Measurements from ENCODE around the gene SCN5A.

DNA sequence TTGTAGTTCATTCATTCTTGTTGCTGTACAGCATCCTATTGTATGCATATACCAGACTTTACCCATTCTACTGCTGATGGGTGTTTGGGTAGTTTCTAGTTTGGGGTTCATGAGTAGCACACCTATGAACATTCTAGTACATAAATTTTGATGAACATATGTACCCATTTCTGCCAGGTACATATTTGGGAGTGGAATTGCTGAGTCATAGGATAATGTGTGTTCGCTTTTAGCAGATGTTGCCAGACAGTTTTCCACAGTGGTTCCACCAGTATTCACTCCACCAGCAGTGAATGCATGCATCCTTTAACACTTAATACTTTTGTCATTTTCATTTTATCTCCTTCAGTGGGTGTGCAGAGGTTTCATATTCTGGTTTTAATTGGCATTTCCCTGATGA, 3.4 kb upstream of the SCN5A start:
- TF ChIP-seq, protein P1, sequence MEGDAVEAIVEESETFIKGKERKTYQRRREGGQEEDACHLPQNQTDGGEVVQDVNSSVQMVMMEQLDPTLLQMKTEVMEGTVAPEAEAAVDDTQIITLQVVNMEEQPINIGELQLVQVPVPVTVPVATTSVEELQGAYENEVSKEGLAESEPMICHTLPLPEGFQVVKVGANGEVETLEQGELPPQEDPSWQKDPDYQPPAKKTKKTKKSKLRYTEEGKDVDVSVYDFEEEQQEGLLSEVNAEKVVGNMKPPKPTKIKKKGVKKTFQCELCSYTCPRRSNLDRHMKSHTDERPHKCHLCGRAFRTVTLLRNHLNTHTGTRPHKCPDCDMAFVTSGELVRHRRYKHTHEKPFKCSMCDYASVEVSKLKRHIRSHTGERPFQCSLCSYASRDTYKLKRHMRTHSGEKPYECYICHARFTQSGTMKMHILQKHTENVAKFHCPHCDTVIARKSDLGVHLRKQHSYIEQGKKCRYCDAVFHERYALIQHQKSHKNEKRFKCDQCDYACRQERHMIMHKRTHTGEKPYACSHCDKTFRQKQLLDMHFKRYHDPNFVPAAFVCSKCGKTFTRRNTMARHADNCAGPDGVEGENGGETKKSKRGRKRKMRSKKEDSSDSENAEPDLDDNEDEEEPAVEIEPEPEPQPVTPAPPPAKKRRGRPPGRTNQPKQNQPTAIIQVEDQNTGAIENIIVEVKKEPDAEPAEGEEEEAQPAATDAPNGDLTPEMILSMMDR (IDR thresholded peaks at IDR 0.05), result no peak
- TF ChIP-seq RELA (CRISPR knock-in tag; IDR thresholded peaks at IDR 0.05; ENCODE audit: borderline replicate concordance) (no peak), MXD4 (CRISPR knock-in tag; IDR thresholded peaks at IDR 0.05; ENCODE audit: borderline replicate concordance) (no peak), ETV6 (CRISPR knock-in tag; IDR thresholded peaks at IDR 0.05) (no peak), ATF3 (CRISPR knock-in tag; conservative IDR thresholded peaks at IDR 0.05) (no peak)
- TF ChIP-seq, protein P2, sequence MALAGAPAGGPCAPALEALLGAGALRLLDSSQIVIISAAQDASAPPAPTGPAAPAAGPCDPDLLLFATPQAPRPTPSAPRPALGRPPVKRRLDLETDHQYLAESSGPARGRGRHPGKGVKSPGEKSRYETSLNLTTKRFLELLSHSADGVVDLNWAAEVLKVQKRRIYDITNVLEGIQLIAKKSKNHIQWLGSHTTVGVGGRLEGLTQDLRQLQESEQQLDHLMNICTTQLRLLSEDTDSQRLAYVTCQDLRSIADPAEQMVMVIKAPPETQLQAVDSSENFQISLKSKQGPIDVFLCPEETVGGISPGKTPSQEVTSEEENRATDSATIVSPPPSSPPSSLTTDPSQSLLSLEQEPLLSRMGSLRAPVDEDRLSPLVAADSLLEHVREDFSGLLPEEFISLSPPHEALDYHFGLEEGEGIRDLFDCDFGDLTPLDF (CRISPR knock-in tag; IDR thresholded peaks at IDR 0.05), result no peak

Measured in WTC11 (cell line).